GM21381 (cell line): ENCODE data around the gene MYCBP2.

Experiments used
- ATAC-seq: cut with Tn5 transposase; IDR thresholded peaks from one replicate; pipeline ENCODE4 v1.9.1; 2021; ENCODE audit warnings: mild to moderate bottlenecking, moderate library complexity; ENCODE audit not compliant: unreplicated experiment

Gene MYCBP2

GRCh38 chr13:77002590-77003190 lies 324.2 kb downstream of the MYCBP2 start:
- no peak for ATAC-seq

DNA sequence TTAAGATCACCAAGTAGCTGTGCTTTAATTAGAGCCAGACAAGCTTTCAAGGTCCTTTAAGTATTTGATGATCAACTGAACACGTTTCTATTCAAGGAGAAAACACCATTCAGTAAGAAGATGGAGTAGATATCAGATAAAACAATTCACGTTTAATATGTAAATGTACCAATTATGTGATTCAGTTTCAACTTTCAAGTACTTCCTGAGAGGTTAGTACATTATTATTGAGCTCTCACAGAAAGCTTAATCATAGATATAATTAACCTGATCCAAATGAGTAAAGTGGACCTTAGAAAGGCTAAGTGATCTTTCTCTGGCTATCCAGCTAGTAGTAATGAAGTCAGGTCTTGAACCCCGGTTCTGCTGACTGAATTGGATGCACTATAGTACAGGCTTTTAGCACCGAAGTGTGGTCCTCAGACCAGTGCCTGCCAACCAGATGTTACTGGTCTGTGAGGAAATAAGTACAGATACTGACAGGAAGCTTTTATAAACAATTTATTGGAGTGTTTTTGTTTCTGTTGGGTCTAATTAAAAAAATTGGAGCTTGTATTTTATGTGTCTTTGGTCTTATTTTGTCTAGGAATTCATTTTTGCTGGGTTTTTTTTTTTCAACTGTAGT lies 324.8 kb downstream of the MYCBP2 start:
- no peak for ATAC-seq

GRCh38 chr13:77001540-77001939 lies 325.4 kb downstream of the MYCBP2 start:
- ATAC-seq = no peak

DNA sequence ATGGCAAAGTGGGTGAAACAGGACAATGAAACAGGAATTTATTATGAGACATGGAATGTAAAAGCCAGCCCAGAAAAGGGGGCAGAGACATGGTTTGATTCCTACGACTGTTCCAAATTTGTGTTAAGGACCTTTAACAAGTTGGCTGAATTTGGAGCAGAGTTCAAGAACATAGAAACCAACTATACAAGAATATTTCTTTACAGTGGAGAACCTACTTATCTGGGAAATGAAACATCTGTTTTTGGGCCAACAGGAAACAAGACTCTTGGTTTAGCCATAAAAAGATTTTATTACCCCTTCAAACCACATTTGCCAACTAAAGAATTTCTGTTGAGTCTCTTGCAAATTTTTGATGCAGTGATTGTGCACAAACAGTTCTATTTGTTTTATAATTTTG lies 326.4 kb downstream of the MYCBP2 start:
- no peak for ATAC-seq
